ENCODE data around the gene EXOC3L1. TPM values are rescaled to one million over a fixed set of nuclear protein-coding genes. Genes with fewer than 3 reads are reported as not detected.
A peak's percentile ranks its signal among the peaks of the same experiment; 100 is the strongest.

EXOC3L1 gene
- total RNA-seq, 1 experiment from 2014 or later, result 10.3 TPM

GRCh38 chr16:67165121-67166078 is 24.5 kb downstream of the EXOC3L1 start:
- DNase-seq (ENCODE audit: low read depth), result no peak

GRCh38 chr16:67164599-67165061 is 25.3 kb downstream of the EXOC3L1 start, which contains the start of gene HSF4:
HSF4 (plus strand) TSS chr16:67164745; CDS start chr16:67164812, 67 bp downstream.
- DNase-seq (ENCODE audit: low read depth), result no peak

DNA sequence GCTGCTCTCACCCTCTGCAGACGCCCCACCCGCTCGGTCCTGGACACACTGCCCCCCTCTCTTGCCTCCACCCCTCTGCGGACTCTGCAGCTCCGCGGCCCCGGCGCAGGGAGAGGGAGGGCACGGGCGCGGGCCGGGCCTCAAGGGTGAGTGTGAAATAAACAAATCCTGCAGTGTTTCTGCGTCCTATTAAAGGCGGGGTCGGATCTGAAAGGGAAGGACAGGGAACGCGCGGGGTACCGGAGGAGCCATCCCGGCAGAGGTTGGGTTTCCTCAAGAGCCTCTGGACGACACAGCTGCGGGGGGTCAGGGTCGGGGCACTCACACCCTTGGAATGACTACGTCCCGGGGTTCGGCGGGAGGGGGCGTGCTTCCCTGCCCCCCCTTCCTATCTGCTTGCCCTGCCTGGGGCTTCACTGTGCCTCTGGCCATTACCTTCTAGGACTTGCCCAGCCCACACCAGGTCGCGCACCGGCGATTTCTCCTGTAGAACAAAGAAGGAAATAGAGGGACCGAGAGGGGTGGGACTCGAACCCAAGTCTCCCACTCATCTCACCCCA is 25.9 kb downstream of the EXOC3L1 start:
- DNase-seq (ENCODE audit: low read depth), result no peak

- DNase-seq (ENCODE audit: low read depth), result no peak
These were observed 26.6 kb downstream of the EXOC3L1 start for GRCh38 chr16:67163164-67163998.

GRCh38 chr16:67162506-67163163 is 27.3 kb downstream of the EXOC3L1 start:
- DNase-seq (ENCODE audit: low read depth), result no peak

- DNase-seq (ENCODE audit: low read depth), result no peak
These were observed 28.3 kb downstream of the EXOC3L1 start for GRCh38 chr16:67161595-67162058.

GRCh38 chr16:67158637-67159600 is 31.0 kb downstream of the EXOC3L1 start:
- no peak for DNase-seq (ENCODE audit: low read depth)

GRCh38 chr16:67157892-67158635 is 31.9 kb downstream of the EXOC3L1 start:
- DNase-seq (ENCODE audit: low read depth), result no peak

GRCh38 chr16:67157106-67157748 is 32.7 kb downstream of the EXOC3L1 start:
- no peak for DNase-seq (ENCODE audit: low read depth)

DNA sequence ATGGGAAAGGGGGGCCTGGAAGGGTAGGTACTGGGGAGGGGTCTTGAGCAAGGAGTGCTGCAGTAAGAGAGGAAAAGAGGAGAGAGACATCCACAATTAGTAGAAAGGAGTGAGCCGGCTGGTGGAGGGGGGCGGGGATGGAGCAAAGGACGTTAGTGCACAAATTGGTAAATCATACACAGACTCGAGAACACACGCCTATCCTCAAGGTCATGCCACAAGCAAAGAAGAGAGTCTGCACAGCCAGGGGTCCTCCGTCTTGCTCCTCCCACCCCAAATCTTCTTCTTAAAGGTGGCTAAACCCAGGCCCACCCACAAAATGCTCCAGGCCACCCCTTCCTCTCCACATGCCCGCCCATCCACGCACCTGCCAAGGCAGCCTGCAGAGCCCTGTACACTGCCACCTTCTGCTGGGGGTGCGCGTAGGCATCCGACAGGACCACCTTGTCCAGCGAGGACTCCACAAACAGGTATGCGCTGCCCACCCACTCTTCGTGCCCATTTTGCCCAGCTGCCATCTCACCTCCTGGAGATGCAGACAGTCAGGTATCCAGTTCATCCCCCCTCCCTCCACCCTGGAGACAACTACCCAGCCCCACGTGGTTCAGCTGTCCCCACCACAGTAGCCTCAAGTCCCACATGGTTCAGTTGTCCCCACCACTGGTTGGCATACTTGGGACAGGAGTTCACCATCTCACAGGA is 33.6 kb downstream of the EXOC3L1 start:
- DNase-seq (ENCODE audit: low read depth), result no peak

DNA sequence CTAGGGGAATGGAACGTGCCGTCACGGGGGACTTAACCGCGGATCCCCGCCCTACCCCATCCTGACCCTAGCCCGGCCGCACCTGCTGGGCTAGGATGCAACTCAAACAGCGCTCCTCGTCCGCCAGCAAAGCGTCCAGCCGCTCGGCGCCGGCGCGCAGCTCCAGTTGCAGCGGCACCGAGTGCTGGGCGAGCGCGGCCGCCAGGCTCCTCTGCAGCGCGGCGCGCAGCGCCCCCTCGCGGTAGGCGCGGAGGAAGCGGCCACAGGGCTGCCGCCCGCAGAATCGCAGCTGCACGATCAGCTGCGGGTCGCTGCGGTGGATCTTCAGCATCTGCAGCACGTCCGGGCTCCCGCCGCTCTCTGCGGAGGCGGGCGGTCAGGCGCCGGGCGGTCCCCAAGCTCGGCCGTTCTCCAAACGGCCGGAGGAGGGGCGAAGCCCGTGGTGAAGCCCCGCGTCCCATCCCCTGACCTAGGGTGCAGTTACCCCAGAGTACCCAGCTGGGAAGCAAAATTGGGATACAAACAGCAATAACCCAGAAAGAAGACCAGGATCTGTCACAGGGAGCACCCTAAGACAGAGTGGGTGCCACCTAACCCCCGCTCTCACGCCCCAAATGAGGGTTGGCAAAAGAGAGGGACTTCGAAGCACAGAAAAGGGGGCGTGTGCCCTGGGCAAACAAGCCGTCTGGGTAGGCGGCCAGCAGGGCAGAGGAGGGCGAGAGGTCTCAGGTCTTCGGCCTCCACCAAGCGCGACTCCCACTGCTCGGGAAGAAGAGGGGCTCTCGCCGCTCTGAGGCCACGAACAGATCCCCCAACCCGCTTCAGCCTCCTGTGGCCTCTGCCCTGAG is 34.4 kb downstream of the EXOC3L1 start:
- peak; percentile 60 for DNase-seq (ENCODE audit: low read depth)

DNA sequence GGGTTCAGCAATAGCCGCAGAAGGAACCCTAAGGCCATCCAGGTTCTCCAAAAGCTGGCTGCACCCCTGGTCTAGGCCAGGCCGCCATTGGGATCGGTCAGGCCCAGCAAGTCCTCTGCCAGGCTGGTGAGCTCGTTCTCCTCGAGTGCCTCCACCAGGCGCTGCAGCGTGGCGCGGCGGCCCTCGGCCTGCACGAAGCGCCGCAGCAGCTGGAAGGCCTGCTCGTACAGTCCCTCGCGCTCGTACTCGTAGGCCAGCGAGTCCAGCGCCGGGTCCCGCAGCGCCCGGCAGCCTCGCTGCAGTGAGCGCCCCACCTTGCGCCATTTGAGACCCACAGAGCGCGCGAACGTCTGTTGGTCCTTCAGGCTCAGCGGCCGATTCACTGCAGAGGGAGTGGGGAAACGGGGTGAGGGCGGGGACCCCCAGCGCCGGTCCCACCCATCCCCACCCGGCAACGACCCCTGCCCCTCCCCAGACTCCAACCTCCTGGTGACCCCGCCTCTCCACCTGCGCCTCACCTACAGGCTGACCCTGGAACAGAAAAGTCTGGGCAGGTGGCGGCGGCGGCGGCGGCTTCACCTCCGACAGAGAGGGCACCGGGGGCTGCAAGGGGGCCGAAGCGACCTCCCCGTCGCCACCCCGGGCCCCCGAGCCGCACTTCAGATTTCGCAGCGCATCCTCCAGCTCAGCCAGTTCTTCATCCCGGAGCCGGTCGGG is 35.2 kb downstream of the EXOC3L1 start:
- no peak for DNase-seq (ENCODE audit: low read depth)

- DNase-seq (ENCODE audit: low read depth), result peak; percentile 8
These were observed 38.4 kb downstream of the EXOC3L1 start for GRCh38 chr16:67151431-67152097.

DNA sequence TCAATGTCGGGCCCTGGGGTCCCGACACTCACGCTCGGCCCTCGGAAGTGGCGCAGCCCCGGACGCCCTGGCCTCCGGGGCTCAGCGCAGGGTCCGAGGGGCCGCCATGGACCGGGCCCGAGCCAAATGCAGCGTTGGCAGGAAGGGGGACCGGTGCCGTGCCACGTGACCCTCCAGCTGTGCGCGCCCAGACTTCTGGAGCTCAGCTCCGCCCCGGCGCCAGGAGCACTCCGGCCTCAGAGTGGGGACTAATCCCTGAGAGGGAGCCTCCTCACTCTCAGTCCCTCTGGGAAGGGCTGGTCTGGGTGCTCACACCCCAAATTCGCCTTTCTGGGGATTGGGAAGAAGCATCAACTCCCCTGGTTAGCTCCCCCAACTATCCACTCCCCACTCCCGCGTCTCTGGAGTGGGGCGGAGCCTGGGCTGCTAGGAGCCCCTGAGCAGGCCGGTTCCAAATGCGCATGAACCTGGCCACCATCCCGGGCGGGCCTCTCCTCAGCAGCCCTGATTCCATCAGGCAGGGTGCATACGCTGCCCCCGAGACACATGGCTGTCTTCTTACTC is 39.0 kb downstream of the EXOC3L1 start, which contains the start of gene B3GNT9:
B3GNT9 (minus strand) TSS at position 166 of the 564 bp plus-strand sequence. CDS start 513 bp downstream, outside the sequence.
- DNase-seq (ENCODE audit: low read depth), result peak; percentile 82

Measured in LHCN-M2 (cell line).